ENCODE results near the gene ZCCHC24. TPM values are rescaled to one million over a fixed set of nuclear protein-coding genes. Genes with fewer than 3 reads are reported as not detected.

ZCCHC24 gene
- total and polyA plus RNA-seq, 3 donors from 2014 or later, result 27.7 to 38.6 (median 31.3) TPM

DNA sequence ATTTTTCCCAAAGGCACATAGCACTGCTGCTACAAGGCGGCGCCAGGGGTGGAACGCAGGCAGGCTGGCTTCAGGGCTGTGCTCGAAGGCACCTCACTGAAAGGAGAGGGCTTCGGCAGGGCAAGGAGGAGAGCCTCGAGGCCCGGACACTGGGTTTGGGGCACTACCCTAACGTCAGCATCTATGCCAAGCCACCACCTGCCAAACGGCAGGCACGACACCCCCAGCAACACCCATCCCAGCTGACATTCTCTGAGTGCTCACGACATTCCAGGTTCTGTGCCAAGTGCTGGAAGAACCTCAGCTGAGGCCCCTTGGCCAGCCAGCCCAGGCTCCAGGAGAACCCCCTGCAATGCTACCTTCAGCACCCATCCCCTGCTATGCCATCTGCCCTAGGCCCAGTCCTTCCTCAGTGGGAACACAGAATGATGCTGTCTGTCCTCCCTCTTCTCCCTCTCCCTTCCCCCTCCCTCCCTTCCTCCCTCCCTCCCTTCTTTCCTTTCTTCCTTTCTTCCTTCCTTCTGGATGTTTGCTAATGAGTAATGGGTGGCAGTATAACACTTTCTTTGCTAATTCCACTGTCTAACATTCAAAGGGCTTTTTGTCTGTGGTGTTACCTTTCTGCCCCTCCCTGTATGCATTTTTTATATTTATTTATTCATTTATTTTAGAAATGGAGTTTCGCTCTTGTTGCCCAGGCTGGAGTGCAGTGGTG lies 24.3 kb downstream of the ZCCHC24 start:
- Histone ChIP-seq H3K9me3 (no peaks in the 10 kb centered on the region), H3K4me1 (peaks cover 33% of the 10 kb centered on the region), H3K4me3 (no peak overlapping the region), H3K27me3 (no peaks in the 10 kb centered on the region), H3K27ac (no peak overlapping the region), H3K36me3 (ENCODE audit: low read depth, missing control alignments) (no peaks in the 10 kb centered on the region)
- WGBS, 2 donors, result 68 to 74% methylated on average over 9 to 12 of the region's 12 CpGs
- intact Hi-C loops (cut with DNase I; ENCODE audit: low total_unique reads), result no loop called here
- no peak for DNase-seq
- TF ChIP-seq, protein P1, sequence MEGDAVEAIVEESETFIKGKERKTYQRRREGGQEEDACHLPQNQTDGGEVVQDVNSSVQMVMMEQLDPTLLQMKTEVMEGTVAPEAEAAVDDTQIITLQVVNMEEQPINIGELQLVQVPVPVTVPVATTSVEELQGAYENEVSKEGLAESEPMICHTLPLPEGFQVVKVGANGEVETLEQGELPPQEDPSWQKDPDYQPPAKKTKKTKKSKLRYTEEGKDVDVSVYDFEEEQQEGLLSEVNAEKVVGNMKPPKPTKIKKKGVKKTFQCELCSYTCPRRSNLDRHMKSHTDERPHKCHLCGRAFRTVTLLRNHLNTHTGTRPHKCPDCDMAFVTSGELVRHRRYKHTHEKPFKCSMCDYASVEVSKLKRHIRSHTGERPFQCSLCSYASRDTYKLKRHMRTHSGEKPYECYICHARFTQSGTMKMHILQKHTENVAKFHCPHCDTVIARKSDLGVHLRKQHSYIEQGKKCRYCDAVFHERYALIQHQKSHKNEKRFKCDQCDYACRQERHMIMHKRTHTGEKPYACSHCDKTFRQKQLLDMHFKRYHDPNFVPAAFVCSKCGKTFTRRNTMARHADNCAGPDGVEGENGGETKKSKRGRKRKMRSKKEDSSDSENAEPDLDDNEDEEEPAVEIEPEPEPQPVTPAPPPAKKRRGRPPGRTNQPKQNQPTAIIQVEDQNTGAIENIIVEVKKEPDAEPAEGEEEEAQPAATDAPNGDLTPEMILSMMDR (IDR thresholded peaks at IDR 0.05), result no peak
- TF ChIP-seq POLR2A (IDR thresholded peaks at IDR 0.05), result no peak

DNA sequence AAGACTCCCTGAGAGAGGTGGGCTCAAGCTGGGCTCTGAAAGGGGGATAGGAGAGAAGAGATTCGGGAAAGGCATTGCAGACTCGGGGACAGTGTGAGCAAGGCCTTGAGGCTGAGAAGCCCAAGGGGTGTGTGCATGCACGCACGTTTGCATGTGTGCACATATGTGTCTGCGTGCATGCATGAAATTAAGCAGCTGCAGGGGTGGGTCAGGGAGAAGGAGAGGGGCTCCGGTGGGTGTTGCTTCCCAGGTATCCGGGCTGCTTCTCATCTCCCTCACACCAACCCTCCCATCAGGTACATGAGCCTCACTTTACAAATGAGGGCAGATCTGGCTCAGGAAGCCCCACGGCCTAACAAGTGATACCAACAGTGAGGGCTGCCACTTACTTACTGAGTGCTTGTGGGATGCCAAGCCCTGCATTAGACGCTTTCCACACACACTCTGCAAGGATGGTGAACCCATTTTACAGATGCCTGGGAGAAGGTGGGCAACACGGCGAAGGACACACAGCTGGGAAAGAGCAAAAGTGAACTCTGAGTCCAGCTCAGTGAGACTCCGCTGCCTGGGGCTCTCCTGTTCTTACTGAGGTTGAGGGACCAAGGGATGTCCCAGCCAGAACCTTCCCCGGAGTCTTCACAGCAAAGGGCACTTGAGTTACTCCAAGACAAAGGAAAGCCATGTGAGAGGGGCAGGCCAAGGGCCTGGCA lies 26.4 kb downstream of the ZCCHC24 start:
- H3K4me3 ChIP-seq, result no peak overlapping the region
- H3K27me3 ChIP-seq, result no peaks in the 10 kb centered on the region
- no peak for DNase-seq
- H3K9me3 ChIP-seq, result no peaks in the 10 kb centered on the region
- H3K4me1 ChIP-seq, result peaks cover 34% of the 10 kb centered on the region
- WGBS, 2 donors, result 91 to 93% methylated on average over 12 to 13 of the region's 13 CpGs
- no peaks in the 10 kb centered on the region for H3K36me3 ChIP-seq (ENCODE audit: low read depth, missing control alignments)
- no peak for TF ChIP-seq POLR2A (IDR thresholded peaks at IDR 0.05)
- TF ChIP-seq, protein P1 (IDR thresholded peaks at IDR 0.05), result no peak
- intact Hi-C loops (cut with DNase I; ENCODE audit: low total_unique reads), result no loop called here
- H3K27ac ChIP-seq, result no peak overlapping the region

DNA sequence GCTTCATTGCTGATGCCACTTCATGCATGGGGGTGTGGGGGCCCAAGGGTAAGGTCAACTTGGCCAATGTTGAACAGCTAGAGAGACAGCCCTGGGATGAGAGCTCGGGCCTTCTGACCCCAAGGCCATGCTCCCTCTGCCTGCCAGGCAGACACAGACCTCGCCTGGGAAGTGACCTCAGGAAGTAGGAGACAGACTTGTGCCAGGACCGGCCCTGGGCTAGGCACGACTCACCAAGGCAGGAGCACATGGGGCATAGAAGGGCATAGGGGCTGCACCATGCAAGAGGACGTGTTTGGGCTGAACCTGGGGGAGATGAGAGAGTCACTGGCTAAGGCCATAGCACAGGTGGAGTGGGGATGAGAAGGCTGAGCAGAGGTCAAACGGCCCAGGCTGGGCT lies 27.1 kb downstream of the ZCCHC24 start:
- intact Hi-C loops (cut with DNase I; ENCODE audit: low total_unique reads), result no loop called here
- no peaks in the 10 kb centered on the region for H3K36me3 ChIP-seq (ENCODE audit: low read depth, missing control alignments)
- H3K4me1 ChIP-seq, result peaks cover 29% of the 10 kb centered on the region
- H3K27ac ChIP-seq, result no peak overlapping the region
- no peaks in the 10 kb centered on the region for H3K9me3 ChIP-seq
- H3K4me3 ChIP-seq, result no peak overlapping the region
- no peaks in the 10 kb centered on the region for H3K27me3 ChIP-seq
- no peak for DNase-seq
- WGBS, 2 donors, result 58 to 82% methylated on average over 6 of the region's 6 CpGs
- TF ChIP-seq, protein P1 (IDR thresholded peaks at IDR 0.05), result no peak
- no peak for TF ChIP-seq POLR2A (IDR thresholded peaks at IDR 0.05)

DNA sequence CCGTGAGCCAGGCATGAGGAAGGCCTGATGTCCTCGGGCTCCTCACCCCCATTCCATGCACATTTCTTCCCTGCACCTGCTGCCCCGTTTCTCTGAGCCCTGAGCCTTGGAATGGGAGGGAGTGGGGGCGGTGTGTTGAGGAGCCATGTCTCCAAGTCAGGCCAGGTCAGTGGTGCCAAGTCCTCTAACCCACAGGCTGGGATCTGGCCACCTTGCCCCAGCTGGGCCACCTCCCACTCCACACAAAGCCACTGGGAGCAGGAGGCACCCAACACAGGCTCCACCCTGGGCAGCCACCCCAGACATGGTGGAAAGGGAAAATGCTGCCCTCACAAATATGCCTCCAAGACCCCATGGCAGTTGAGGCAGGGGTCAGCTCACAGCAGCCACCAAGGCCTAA lies 27.7 kb downstream of the ZCCHC24 start:
- Histone ChIP-seq H3K27ac (no peak overlapping the region), H3K9me3 (no peaks in the 10 kb centered on the region), H3K4me1 (peaks cover 27% of the 10 kb centered on the region), H3K4me3 (no peak overlapping the region), H3K36me3 (ENCODE audit: low read depth, missing control alignments) (no peaks in the 10 kb centered on the region), H3K27me3 (no peaks in the 10 kb centered on the region)
- 81 to 83% methylated on average over 4 of the region's 4 CpGs for WGBS, 2 donors
- intact Hi-C loops (cut with DNase I; ENCODE audit: low total_unique reads), result no loop called here
- TF ChIP-seq POLR2A (IDR thresholded peaks at IDR 0.05), result no peak
- TF ChIP-seq, protein P1 (IDR thresholded peaks at IDR 0.05), result no peak
- no peak for DNase-seq

All from testis (tissue), 3 donors.